HL-60 (cell line): ENCODE measurements around the gene SLC27A5.
"Not testable (repeated sequence)": the region's sequence is repeated elsewhere in the genome, so short reads cannot be mapped to it uniquely, and the experiment has no call there.

Experiments
- DNase-seq, 2 experiments: peaks; one replicate each; pipeline ENCODE4 v3.0.0-alpha.2; 2010 to 2020; ENCODE audit warnings: low read depth in 1 of 2, low spot score in 1 of 2
- H3K27ac ChIP-seq: fragments of 250-450 bp; sonication (Bioruptor Pico); replicated peaks from 2 replicates; pipeline ENCODE4 v1.5.1; 2020; ENCODE audit warnings: mild to moderate bottlenecking, moderate library complexity
- H3K27me3 ChIP-seq: fragments of 250-450 bp; sonication (Bioruptor Pico); 2 replicates; pipeline ENCODE4 v1.5.1; 2021; ENCODE audit warnings: mild to moderate bottlenecking, moderate library complexity; ENCODE audit not compliant: insufficient read depth, poor library complexity, severe bottlenecking
- H3K4me3 ChIP-seq: replicated peaks from 2 replicates; pipeline ENCODE4 v1.5.1; 2011; ENCODE audit warnings: mild to moderate bottlenecking, control low read depth, low read length; ENCODE audit not compliant: insufficient read depth
- GABPA ChIP-seq: IDR thresholded peaks from 2 replicates; pipeline ENCODE4 v1.6.1; 2012; ENCODE audit warnings: low read depth
- POLR2AphosphoS5 ChIP-seq: IDR thresholded peaks from 2 replicates; pipeline ENCODE4 v1.6.1; 2012; ENCODE audit warnings: low read depth
- SPI1 ChIP-seq: IDR thresholded peaks from 2 replicates; pipeline ENCODE4 v1.6.1; 2012; ENCODE audit warnings: low read depth, mild to moderate bottlenecking, borderline replicate concordance
- TF ChIP-seq, protein P1 (sequence below): IDR thresholded peaks from 2 replicates; pipeline ENCODE4 v1.6.1; 2012; ENCODE audit warnings: low read depth; ENCODE audit not compliant: insufficient replicate concordance
- TF ChIP-seq, protein P2 (sequence below): IDR thresholded peaks from one replicate; pipeline ENCODE4 v1.5.1; 2011; ENCODE audit warnings: low read length, control low read depth, inconsistent platforms; ENCODE audit not compliant: insufficient read depth

Gene SLC27A5

GRCh38 chr19:58497634-58498170 is 14.1 kb downstream of the SLC27A5 start:
- H3K27ac ChIP-seq, result no peak overlapping the region
- no peak overlapping the region for H3K4me3 ChIP-seq
- DNase-seq, result no peak
- H3K27me3 ChIP-seq, result no peaks in the 10 kb centered on the region
- no peak for TF ChIP-seq POLR2AphosphoS5
- TF ChIP-seq, protein P1, sequence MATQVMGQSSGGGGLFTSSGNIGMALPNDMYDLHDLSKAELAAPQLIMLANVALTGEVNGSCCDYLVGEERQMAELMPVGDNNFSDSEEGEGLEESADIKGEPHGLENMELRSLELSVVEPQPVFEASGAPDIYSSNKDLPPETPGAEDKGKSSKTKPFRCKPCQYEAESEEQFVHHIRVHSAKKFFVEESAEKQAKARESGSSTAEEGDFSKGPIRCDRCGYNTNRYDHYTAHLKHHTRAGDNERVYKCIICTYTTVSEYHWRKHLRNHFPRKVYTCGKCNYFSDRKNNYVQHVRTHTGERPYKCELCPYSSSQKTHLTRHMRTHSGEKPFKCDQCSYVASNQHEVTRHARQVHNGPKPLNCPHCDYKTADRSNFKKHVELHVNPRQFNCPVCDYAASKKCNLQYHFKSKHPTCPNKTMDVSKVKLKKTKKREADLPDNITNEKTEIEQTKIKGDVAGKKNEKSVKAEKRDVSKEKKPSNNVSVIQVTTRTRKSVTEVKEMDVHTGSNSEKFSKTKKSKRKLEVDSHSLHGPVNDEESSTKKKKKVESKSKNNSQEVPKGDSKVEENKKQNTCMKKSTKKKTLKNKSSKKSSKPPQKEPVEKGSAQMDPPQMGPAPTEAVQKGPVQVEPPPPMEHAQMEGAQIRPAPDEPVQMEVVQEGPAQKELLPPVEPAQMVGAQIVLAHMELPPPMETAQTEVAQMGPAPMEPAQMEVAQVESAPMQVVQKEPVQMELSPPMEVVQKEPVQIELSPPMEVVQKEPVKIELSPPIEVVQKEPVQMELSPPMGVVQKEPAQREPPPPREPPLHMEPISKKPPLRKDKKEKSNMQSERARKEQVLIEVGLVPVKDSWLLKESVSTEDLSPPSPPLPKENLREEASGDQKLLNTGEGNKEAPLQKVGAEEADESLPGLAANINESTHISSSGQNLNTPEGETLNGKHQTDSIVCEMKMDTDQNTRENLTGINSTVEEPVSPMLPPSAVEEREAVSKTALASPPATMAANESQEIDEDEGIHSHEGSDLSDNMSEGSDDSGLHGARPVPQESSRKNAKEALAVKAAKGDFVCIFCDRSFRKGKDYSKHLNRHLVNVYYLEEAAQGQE, result no peak
- no peak for TF ChIP-seq SPI1
- TF ChIP-seq, protein P2, sequence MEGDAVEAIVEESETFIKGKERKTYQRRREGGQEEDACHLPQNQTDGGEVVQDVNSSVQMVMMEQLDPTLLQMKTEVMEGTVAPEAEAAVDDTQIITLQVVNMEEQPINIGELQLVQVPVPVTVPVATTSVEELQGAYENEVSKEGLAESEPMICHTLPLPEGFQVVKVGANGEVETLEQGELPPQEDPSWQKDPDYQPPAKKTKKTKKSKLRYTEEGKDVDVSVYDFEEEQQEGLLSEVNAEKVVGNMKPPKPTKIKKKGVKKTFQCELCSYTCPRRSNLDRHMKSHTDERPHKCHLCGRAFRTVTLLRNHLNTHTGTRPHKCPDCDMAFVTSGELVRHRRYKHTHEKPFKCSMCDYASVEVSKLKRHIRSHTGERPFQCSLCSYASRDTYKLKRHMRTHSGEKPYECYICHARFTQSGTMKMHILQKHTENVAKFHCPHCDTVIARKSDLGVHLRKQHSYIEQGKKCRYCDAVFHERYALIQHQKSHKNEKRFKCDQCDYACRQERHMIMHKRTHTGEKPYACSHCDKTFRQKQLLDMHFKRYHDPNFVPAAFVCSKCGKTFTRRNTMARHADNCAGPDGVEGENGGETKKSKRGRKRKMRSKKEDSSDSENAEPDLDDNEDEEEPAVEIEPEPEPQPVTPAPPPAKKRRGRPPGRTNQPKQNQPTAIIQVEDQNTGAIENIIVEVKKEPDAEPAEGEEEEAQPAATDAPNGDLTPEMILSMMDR, result no peak
- TF ChIP-seq GABPA, result no peak

DNA sequence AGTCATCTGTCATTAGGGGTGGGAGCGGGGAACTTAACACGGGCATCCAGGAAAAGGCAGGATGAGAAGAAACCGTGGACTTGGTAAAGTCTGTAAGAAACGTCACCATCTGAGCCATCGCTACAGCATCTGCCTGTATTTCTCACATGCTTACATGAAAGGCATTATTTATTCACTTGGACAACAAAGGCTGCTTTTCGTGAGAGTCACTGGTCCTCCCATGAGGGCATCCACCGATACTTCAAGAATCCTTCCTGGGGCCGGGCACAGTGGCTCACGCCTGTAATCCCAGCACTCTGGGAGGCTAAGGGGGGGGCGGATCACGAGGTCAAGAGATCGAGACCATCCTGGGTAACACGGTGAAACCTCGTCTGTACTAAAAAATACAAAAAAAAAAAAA is 19.5 kb downstream of the SLC27A5 start:
- DNase-seq, result no peak
- TF ChIP-seq SPI1 (no peak), POLR2AphosphoS5 (no peak), GABPA (no peak)
- no peaks in the 10 kb centered on the region for H3K27me3 ChIP-seq
- no peak overlapping the region for H3K4me3 ChIP-seq
- H3K27ac ChIP-seq, result no peak overlapping the region

DNA sequence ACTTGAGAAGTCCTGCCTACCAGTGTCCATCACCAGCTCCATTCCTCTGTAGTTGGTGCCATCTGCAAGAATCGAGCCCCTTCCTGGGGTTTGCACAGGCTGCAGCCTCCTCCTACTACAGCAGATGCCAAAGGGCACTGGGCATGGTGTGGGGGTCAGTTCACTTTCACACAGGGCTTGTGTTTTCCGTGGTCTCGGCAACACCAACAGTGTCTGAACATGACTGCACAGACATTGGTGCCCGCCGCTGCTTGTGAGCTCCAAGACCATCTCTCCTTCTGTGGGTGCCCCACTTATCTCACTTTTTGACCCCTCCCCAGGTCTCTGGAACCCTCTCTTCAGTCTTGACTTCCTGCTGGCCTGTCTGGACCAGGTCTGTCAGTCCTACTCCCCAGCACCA is 20.4 kb downstream of the SLC27A5 start:
- TF ChIP-seq POLR2AphosphoS5 (no peak), GABPA (no peak), SPI1 (no peak)
- TF ChIP-seq, protein P2, result no peak
- TF ChIP-seq, protein P1, result no peak
- no peak overlapping the region for H3K4me3 ChIP-seq
- no peak overlapping the region for H3K27ac ChIP-seq

GRCh38 chr19:58484349-58484748 is 27.4 kb downstream of the SLC27A5 start:
- not testable (repeated sequence) for H3K27me3 ChIP-seq, H3K4me3 ChIP-seq, H3K27ac ChIP-seq, DNase-seq

More for the DNA sequence above, 20.4 kb downstream of the SLC27A5 start:
- no peak for DNase-seq
- no peaks in the 10 kb centered on the region for H3K27me3 ChIP-seq

DNA sequence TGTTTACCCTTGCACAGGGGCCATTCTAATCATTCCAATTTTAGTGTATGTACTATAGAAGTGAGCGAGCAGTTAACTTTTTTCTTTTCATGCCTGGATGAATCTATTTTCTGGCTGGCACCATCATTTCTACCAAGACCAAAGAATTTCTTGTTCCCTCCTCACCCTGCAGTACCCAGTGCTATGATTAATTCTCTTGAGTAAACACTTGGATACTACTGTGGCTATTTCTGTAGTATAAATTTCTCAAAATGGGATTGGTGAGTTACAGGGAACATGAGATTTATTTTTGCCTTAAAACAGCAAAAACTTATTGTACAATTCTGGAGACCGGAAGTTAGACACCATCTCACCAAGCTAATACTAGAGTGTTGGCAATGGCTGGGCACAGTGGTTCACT is 28.0 kb downstream of the SLC27A5 start:
- Histone ChIP-seq H3K4me3 (no peak overlapping the region), H3K27ac (no peak overlapping the region), H3K27me3 (no peaks in the 10 kb centered on the region)
- DNase-seq, result no peak
- no peak for TF ChIP-seq POLR2AphosphoS5
- TF ChIP-seq, protein P2, result no peak
- TF ChIP-seq, protein P1, result no peak
- TF ChIP-seq SPI1, result no peak
- no peak for TF ChIP-seq GABPA
